T-helper 1 cell (primary cell): Measurements from ENCODE around the gene VPREB3.

Experiments
- DNase-seq, 5 donors: peaks; one replicate each; pipeline ENCODE4 v3.0.0-alpha.2; 2012 to 2020

Gene VPREB3

GRCh38 chr22:23782252-23782651, 28.0 kb upstream of the VPREB3 start:
- no peak for DNase-seq

GRCh38 chr22:23781511-23782183, 27.4 kb upstream of the VPREB3 start:
- no peak for DNase-seq

- no peak for DNase-seq
Observed at GRCh38 chr22:23781065-23781464, 26.8 kb upstream of the VPREB3 start.

GRCh38 chr22:23780146-23780748, 26.0 kb upstream of the VPREB3 start:
- no peak for DNase-seq

GRCh38 chr22:23779731-23780130, 25.5 kb upstream of the VPREB3 start:
- DNase-seq, result no peak

GRCh38 chr22:23779083-23779482, 24.9 kb upstream of the VPREB3 start:
- no peak for DNase-seq

GRCh38 chr22:23778577-23778900, 24.3 kb upstream of the VPREB3 start:
- no peak for DNase-seq

- DNase-seq, result no peak
Observed at GRCh38 chr22:23777776-23778576, 23.8 kb upstream of the VPREB3 start.

- DNase-seq, result no peak
Observed at GRCh38 chr22:23775779-23776375, 21.7 kb upstream of the VPREB3 start.

GRCh38 chr22:23774922-23775436, 20.8 kb upstream of the VPREB3 start:
- no peak for DNase-seq

GRCh38 chr22:23774114-23774921, 20.1 kb upstream of the VPREB3 start:
- no peak for DNase-seq

- DNase-seq, result no peak
Observed at GRCh38 chr22:23773483-23774113, 19.4 kb upstream of the VPREB3 start.

GRCh38 chr22:23772649-23773473, 18.6 kb upstream of the VPREB3 start, which contains the start of gene MMP11:
Gene MMP11 (plus strand): TSS chr22:23772849. CDS start chr22:23772871, 22 bp downstream.
- peak; percentile 28 to 55 (median 35) for DNase-seq

GRCh38 chr22:23772315-23772648, 18.1 kb upstream of the VPREB3 start:
- no peak for DNase-seq

- DNase-seq, result no peak
Observed at GRCh38 chr22:23769321-23769965, 15.2 kb upstream of the VPREB3 start.

GRCh38 chr22:23767673-23768548, 13.7 kb upstream of the VPREB3 start, which contains the start of gene CHCHD10:
Gene CHCHD10 (minus strand): TSS chr22:23767972. CDS start chr22:23767874, 98 bp downstream.
- peak; percentile 49 to 75 (median 63) for DNase-seq

- no peak for DNase-seq
Observed at GRCh38 chr22:23767303-23767672, 13.1 kb upstream of the VPREB3 start.

- no peak for DNase-seq
Observed at GRCh38 chr22:23764899-23765881, 11.0 kb upstream of the VPREB3 start.
